HG03196 (cell line): Measurements from ENCODE around the gene SEMA6D.
A peak's percentile ranks its signal among the peaks of the same experiment; 100 is the strongest.

Experiments used
- ATAC-seq: cut with Tn5 transposase; IDR thresholded peaks from one replicate; pipeline ENCODE4 v1.9.1; 2021; ENCODE audit not compliant: unreplicated experiment

Gene SEMA6D

DNA sequence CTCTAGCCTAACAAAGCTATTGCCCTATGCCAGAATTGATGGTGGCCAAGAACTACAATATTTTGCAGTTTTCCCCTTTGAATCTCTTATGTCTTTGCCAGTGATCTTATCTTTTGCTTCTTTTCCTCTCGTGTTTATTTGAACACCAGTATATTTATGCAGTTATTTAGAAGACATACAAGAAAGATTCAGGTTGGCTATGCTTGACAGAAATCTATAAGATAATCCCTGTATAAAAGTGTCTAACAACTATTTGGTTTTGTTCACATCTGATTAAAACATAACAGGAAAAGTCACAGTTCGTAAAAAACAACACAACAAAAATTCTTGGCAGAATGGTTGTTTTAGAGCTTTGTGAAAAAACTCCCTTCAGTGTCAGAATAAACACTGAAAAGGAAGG lies 63.7 kb downstream of the SEMA6D start:
- no peak for ATAC-seq

DNA sequence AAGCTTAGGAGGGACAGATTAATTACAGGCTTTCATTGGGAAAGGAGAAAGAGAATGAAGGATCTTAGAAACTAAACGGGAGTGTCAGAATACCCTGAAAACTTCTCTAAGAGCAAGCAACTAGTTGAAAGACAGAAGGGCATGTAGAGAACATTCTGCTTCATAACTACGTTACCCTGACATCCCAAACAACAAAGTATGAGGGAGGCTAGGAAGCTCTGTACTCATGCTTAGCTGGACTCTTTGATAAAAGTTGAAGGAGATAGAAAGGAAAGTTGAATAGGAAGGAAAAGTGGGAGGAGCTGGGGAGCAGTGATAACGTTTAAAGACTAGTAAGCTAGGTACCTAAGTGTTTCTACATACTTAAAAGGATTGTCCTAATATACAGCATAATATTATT lies 64.2 kb downstream of the SEMA6D start:
- ATAC-seq = no peak

DNA sequence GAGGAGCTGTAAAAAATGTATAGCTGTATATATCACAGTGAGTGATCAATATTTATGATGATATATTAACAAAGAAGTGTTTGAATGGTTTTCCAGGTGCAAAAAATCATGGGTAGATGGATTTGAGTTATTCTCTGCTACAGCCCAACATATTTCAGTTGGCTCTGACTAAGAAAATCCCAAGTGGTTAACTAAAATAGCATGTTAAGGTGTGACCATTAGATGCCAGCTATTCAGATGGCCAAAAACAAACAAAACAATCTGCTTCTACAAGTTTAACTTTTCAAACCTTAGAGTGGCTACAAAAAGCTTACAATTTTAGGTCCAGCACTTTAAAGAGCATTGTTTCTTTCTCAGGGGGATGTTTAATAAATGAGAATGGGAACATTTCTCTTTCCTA lies 67.5 kb downstream of the SEMA6D start:
- ATAC-seq = no peak

DNA sequence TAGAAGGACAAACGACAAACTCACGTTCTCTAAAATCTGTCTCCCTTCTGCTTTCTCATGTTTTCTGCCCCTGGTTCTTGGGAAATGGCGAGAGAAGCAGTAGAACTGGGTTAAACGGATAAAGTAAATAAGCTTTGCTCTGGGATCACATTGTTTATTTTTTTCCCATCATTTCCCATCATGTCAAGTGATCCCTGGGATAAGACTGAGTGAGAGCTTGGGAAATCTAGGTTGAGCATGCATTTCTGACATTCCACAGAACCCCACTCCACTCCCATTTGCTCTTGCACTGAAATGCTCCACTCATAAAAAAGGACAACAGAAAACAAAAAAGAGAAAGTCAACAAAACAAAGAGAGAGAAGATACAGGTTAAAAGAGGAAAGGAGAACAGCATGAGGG lies 69.1 kb downstream of the SEMA6D start:
- ATAC-seq = no peak

DNA sequence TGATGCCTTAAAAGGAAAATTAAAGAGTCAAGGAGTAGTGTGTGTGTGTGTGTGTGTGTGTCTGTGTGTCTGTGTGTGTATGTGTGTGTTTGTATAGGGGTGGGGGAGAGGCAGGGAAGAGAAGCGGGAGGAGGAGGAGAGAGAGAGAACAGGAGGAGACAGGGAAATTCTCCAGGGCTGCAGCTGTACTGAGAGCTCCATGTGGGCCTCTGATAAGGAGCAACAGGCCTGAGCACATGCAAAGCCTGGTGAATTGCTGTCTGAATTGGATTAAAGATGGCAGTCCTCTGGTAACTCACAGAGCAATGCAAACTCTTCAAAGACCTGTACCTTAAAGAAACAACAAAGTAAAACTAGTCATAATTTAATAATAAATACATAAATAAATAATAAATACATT lies 70.6 kb downstream of the SEMA6D start:
- ATAC-seq = no peak

DNA sequence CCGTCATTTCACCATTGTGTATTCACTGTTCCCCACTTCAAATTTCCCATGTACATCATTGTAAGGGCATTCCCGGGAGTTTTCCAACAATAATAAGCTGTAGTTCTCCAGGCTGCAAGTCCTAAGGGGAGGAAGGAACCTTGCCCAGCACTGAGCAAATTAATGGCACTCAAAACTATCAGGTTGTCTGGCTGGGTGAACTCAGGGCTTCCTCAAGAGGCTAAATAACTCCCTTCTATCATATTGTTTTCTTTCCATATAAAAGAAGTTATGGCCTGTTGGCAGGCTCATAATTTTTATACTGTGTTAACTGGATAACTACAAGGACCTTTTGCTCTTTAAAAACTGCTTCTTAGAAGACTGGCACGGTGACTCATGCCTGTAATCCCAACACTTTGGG lies 71.4 kb downstream of the SEMA6D start:
- no peak for ATAC-seq

DNA sequence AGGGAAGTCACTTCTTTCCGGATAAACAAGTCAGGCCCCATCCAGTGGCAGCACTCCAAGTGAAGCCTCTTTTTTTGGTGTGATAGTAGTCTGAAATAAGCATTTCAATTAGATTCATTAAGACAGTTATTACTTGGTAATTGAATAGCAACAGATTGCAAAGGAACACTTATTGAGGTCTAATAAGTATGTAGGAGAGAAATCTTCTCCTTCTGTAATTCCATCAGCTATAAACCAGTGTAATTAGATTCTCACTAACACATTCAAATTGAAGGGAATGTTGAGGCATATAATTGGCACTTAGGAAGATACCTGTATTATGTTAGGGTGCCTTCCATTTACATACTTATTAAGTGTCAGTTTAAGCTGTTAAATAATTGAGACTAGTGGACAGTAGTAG lies 73.9 kb downstream of the SEMA6D start:
- ATAC-seq = no peak

DNA sequence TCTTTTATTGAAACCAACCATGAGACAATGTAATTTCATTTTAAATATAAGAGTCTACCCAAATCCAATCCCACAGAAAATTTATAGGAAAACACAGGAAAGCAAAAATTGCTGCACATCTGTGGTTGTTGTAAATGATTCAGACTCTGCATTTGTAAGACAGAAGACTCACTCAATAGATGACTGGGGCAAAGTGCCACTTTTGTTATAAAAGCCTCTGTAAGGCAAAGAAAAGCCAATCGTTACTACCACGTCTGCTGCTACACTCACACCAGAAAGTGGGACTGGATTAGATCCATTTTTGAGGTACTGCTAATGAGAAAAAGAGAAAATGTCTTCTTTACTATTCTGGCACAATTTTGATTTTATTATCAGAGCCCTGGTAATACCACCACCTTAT lies 74.9 kb downstream of the SEMA6D start:
- ATAC-seq = no peak

DNA sequence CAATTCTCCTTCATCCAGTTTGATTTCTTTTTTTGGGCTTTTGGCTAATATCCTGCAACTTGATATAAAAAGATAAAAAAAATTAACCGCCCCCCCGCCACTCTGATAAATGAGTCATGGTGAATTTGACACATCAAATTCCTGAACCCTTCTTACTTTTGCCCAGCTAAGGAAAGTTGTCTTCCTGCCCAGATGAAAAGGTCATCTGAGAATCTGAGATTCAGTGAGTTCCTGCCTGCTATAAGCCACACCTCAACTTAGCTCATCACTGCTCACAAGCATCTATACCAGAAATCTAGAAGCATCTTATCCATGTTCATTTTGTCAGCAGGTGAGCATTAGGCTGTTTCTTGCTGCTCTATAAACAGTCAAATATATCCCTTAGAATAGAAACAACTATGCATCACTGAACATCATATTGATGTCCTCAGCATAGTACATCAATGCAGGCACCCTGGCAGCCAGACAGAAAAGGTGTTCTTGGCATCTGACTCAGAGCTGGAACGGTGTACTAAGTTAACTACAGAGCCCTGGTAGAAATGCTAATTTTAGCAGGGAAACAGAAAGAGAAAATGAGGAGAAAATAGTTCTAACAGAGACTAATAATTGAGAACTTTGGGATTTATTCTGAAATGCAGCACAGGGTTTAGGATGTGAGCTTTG lies 77.1 kb downstream of the SEMA6D start:
- no peak for ATAC-seq

DNA sequence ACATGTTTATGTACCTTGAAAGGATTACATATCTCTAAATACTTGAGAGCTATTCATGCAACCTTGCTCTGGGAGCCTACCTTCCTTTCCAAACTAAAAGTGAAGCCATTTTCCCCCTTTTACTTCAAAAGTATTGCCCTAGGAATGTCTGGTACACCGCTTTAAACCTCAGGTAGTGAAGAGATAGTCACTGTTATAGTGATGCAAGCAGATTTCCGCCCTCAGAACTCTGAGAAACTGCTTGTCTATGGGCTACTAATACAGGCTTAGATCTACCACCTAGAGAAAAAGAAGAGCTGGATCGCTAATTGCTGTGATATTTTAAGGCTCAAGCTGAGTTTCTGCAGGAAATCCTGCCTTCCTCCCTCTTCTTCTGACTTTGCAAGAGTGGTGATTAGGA lies 78.6 kb downstream of the SEMA6D start:
- ATAC-seq = no peak

DNA sequence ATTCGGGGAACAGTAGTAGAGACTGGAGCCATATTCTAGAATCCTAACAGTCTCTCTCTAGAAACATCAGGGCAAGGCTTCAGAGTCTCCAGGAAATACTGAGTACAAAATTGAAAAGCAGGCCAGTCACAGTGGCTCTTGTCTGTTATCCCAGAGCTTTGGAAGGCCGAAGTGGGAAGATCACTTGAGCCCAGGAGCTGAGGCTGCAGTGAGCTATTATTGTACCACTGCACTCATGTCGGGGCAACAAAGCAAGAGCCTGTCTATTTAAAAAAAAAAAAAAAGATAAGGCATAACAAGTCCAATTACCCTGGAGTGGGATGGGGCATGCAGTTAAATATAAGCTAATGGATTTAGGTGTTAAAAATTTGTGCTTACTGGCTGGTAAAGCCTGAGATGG lies 79.0 kb downstream of the SEMA6D start:
- ATAC-seq = no peak

DNA sequence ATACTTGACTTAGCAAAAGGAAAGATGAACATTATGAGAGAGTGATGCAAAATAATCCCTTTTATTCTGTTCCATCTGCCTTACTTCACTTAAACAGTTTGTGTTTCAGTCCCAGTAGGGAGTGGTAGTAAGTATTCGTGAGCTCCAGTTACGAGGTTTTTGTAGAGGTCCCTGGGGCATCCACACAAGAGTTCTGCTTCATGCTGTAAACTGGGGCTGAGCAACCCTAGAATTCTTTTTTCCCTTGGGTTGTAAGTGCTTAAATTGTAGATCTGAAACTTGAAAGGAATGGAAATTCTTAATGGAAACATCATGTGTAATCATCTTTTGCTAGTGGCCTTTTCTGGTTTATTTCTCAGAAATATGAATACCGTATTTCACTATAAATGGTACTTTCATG lies 79.5 kb downstream of the SEMA6D start:
- no peak for ATAC-seq

DNA sequence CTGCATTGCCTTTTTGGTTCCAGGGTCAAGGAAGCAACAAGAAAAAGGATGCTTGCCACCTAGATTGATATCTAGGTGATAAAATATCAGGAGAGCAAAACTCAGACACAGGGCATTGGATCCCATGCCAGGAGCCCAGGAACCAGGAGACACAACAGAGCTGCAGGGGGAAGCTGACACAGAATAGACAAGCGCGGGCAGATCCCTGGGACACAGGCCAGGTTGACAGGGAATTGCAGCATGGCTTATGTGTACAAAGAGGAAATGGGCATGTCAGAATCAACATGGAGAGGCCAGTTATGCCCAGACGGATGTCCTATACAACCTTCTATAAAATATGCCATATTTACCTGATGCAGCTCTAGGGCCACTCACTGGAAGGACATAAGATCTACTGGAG lies 84.2 kb downstream of the SEMA6D start:
- ATAC-seq = no peak

DNA sequence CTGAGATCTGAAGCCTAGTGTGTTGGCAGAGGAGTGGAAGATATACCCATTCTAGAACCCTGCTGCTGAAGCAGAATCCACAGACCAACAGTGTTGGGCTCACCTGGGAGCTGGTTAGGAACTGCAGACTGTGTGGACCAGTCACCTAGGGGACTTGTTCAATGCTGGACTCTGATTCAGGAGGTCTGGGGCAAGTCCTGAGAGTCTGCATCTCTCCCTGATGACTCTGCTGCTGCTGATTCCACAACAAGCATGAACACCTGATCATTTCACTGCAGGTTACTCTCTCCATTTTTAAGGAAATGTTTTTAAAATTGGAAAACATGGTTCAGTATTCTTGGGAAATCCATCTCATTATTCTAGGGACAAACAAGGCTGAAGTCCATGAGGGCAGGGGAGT lies 84.9 kb downstream of the SEMA6D start:
- no peak for ATAC-seq

DNA sequence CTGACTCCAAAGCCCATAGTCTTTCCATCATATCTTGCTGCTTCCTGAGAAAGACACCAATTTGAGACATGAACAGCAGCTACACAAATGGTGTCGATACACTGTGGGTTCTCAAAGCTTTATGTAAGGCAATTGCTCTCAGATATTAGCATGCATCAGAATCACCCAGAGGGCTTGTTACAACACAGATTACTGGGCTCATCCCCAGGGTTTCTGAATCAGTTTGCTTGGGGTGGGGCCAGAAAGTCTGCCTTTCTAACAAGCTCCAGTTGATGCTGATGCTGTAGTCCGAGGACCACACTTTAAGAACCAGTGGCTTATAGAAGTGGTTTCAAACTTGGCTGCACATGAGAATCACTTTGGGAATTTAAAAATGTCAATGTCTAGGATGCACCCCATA lies 86.5 kb downstream of the SEMA6D start:
- ATAC-seq = no peak

DNA sequence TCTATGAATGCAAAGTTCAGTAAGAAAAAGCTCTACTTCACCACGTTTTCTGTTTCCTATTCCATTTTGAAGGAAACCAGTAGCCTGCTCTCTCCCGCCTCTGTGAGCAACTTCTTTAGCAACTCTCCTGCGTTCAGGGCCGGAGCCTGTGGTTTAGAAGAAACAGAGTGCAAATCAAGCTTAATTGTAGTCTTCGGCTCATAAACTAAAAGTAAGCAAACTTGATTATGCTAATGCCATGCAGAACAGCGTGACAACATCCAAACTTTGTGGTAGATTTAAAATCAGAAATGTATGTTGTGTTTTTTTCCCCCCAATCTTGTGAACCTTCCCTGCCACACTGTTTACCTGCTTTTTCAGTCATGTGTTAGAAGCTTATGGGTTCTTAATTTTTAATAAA lies 87.4 kb downstream of the SEMA6D start:
- no peak for ATAC-seq

DNA sequence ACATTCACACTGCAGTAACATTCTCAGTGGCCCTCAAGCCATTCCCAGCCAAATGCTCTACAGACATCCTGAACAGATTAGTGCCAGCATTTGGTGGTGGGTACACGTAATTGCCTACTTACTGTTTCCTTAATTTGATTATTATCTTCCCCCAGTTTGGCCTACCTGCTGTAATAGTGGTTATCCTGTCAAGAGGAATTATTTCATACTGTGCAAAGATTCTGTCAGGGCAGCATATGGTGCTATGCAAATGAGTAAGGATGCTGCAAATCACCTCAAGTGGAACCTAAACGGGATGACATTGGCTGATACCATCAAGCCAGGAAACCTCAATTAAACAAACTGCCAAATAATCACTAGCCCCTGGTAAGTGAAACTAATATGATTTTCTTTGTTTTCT lies 88.7 kb downstream of the SEMA6D start:
- ATAC-seq = no peak

DNA sequence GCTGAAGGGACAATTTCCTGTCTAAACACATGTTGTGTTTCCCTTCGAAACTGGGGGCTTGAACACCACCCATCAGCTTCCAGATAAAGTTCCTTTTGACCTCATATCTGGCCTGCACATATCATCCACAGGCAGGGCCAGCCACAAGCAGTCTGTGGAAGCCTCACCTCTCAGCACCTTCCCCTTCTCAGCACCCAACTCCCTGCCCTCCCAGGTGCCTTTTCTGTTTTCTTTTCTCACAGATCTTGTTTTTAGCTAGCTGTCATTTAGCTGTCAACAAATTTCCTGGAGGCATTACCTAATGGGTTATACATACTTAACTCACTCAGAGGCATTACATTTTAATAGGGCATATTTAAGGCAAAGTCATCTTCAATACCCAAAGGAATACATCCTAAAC lies 93.9 kb downstream of the SEMA6D start:
- no peak for ATAC-seq

DNA sequence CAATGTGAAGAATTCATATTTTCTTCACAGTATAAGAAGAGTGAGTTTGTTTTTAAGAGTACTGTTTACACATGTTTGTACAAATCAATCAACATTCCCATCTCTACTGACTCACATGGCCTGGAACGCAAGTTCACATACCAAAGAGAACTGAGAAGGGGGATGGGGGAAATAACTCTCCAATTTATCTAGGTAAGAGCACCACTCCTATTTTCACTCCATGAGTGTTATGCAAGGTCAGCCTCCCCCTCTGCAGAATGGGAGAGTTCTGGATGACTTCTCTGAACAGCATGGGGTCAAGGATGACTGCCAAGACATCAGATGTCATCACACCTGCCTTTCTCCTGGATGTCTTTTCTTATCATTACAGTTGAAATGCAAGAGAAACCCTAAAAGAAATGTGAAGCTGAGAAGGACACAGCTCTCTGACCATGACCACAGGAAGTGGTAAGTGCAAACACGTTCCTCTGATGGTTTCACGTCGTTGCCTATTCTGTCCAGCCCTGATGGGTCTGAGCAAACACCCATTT lies 95.2 kb downstream of the SEMA6D start:
- ATAC-seq = peak; percentile 68

DNA sequence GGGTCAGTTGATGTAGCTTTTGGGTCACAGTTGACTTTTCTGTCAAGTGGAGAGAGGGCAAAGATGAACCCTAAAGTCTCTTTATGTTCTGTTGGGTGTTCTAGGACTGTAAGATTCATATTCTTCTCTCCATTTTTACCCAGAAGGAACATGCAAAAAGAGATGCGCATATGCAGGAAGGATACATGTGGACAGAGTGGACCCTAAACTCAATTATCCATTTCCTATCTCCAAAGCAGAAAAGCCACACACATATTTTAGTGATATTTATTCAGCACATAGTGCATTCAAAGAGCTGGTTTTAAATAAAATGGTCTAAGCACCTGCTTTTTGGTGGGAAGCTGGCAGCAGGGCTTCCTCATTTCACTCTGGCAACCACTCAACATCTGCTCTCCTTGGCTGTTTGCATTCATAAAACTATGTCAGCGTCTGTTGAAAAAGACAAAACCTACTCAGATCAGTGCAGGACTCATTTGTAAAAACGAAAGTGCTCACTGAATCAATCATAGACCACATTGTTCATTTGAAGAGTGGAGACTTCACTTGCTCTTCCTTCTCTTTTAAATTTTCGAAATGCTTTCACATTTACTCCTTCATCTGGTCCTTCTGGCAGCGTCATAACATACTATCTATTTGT lies 96.6 kb downstream of the SEMA6D start:
- peak; percentile 85 for ATAC-seq

DNA sequence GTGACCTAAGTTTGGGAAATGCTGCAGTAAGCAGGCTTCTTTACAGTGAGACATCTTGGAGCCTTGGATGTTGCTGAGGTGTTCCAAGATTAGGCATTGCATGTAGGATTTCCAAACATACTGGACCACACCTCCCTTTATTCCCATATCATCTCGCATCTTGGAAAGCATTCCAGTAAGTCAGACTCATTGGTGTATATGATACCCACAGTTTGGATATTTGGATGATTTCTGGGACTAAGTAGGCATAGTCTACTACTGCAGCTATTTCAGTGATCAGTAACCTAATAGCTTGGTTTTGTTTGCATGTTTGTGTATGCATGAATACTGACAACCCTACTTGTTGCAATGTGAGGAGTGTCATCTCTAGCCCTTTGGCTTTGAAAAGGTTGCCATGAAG lies 97.3 kb downstream of the SEMA6D start:
- no peak for ATAC-seq

DNA sequence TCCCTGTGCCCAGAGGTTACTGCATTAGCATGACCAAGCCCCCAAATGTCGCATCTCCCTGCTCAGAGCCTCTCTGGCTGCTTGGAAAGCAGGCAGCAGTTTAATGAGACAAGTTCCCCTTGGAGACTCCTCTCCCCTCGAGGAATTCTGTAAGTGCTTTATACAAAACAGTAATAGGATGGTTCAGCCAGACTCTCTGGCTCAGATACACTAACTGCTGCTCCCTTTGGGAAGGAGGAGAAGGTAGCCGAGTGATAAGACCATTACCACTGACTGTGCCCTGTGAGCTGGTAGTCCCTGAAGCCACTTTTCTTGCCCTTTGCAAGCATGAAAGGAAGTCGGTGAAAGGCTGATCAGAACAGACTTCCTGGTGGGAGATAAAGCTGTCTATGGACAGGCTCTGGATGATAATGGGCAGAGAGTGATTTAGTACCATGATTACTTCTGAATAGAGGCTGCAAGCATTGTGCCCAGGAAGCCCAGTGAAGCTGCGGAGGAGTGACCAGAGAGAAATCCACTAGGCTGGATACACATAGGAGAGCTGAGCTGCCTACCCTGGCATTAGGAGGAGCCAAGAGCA lies 100.8 kb downstream of the SEMA6D start:
- no peak for ATAC-seq

DNA sequence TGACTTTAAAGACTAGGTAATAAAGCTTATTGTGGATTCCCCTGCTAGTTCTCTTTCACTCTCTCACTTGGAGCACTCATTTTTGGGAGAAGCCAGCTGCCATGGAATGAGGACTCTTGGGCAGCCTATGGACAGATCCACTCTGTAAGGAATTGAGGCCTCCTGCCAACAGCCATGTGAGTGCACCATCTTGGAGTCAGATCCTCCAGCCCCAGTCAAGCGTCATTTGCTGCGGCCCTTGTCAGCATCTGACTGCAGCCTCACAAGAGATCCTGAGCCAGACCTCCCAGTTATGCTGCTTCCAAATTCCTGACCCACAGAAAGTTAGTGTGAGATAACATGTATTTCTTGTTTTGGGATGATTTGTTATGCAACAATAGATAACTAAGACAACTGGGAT lies 101.9 kb downstream of the SEMA6D start:
- ATAC-seq = no peak
